HK-2 (cell line): ENCODE data around the gene TSC2.

ENCODE experiments used
- DNase-seq: peaks from one replicate; pipeline ENCODE4 v3.0.0-alpha.2; 2018; ENCODE audit not compliant: unreplicated experiment

The TSC2 gene

GRCh38 chr16:2043667-2044451, 3.9 kb upstream of the TSC2 start:
- DNase-seq: no peak

DNA sequence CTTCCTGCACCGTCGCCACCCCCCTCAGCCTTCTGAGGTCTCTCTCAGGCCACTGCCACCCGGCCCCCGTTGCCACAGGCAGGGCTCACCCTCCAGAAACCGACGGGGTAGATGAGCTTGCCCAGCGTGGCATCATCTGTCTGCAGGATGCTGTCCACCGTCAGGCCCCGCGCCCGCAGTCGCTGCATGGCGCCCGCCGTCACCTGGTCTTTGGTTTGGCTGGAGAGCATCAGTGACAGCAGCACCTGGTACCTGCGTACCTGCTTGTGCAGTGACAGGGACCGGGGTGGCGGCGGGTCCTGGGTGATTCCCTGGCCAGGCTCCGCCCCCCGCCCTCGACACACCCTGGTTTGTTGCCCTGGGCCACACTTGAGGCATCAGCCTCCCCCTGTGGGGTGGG, 3.2 kb upstream of the TSC2 start:
- no peak for DNase-seq

GRCh38 chr16:2045965-2046892, 1.6 kb upstream of the TSC2 start:
- DNase-seq: no peak

DNA sequence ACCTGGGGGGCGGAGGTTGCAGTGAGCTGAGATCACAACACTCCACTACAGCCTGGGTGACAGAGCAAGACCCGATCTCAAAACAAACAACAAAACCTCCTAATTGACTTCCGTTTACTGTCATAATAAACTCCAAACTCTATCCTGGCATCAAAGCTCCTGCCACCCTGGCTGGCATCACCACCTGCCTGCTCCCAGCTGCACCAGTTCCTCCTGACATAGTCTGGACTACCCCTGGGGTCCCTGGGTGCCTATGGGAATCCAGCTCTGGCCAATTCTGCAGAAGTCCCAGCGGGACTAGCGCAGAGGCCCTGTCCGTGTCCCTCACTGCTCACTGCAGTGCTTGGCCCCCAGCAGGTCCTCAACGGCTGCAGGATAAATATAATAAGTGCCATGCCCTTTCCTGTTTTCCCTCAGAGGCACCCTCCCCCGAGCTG, 874 bp upstream of the TSC2 start:
- DNase-seq: no peak

DNA sequence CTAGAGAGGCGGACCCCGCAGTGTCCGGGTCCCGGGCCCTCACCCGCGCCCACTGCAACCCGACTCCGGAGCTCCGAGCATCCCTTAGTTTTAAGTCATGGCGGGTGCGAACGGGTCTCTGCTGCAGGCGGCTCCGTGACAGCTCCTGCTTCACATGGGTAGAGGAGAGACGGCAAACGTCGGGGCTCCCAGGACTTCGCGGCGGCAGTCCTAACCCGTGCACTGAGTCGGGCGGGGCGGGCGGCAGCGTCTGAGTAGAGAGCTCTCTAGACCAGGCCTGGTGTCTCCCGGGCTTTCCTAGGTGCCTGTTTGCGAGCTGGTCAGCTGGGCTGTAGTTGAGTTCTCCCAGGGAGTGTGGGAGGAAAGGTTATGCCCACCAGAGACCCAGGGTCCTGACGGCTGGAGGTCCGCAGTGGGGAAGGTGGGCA, 345 bp downstream of the TSC2 start:
- no peak for DNase-seq

- DNase-seq: no peak
Measured at GRCh38 chr16:2053211-2053610, 5.4 kb downstream of the TSC2 start.

- no peak for DNase-seq
Measured at GRCh38 chr16:2053897-2054296, 6.1 kb downstream of the TSC2 start.

GRCh38 chr16:2054543-2055245, 6.9 kb downstream of the TSC2 start:
- DNase-seq: no peak

DNA sequence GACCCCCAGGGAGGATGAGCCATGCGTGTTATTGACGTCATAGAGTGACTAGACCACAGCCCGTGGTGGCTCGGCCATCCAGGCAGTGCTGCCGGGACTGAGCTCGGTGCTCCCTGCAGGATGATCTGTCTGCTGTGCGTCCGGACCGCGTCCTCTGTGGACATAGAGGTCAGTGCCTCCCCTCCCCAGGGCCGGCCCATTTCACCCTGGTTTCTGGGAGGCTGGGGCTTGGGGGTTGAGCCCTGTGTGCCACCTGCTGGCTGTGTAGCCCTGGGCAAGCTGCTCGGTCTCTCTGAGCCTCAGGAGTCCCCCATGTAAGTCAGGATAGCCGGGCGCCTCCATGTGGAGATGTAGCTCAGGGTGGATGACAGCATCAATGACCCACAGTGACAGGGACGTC, 8.3 kb downstream of the TSC2 start:
- DNase-seq: no peak

DNA sequence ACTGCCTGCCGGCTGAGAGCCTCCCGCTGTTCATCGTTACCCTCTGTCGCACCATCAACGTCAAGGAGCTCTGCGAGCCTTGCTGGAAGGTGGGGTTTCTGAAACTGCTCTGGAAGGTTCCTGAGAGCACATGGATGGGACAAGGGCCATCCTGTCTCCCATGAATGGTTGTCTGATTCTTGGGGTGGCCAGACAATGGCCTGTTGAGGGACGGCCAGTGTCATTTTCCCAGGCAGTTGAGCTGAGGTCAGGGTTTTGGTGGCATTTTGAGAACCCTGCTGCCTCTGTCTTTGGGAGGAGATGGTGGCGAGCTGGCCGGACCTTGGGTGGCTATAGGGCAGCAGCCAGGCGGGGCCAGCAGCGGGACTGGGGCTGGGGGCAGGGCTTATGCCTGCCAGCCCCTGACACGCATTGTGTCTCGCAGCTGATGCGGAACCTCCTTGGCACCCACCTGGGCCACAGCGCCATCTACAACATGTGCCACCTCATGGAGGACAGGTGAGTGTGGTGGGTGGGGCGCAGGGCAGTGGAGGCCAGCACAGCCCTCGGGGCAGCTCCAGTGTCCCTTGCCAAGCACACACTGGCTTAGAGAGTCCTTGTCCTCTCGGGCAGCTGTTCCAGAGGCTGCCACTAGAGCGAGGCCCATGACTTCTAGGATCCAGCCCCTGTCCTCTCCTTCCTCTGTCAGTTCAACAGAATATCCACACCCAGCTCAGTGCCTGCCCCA, 9.1 kb downstream of the TSC2 start:
- no peak for DNase-seq

DNA sequence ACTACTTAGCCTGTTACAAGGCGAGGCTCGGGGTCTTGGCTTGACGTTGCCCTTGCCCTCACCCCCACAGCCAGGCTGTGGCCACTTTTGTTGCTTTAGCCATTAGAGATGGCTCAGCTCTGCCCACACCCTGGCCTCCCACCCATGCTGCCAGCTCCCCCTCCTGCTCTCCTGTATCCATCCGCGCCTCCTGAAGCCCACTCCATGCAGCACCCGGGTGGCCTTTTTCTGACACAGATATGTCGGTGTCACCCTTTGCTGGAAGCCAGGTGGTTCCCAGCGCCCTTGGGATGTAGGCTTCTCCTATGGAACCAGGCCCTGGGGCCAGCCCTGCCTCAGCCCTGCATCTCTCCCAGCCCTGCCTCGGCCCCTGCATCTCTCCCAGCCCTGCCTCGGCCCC, 9.7 kb downstream of the TSC2 start:
- no peak for DNase-seq

DNA sequence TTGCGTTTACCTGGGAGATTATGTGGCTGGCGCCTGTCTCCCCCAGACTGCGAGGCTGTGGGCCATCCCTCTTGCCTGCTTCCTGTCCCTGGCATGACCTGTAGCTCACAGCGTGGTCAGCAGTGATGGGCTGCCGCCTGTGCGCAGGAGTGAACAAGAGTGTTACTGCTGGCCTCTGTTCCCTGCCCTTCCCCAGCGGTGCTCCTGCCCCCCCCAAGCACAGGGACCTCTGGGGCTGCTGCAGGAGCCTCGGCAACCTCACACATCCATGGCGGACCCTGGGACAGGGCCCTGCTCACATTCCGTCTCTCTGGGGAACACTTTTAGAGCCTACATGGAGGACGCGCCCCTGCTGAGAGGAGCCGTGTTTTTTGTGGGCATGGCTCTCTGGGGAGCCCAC, 10.6 kb downstream of the TSC2 start:
- DNase-seq: no peak

DNA sequence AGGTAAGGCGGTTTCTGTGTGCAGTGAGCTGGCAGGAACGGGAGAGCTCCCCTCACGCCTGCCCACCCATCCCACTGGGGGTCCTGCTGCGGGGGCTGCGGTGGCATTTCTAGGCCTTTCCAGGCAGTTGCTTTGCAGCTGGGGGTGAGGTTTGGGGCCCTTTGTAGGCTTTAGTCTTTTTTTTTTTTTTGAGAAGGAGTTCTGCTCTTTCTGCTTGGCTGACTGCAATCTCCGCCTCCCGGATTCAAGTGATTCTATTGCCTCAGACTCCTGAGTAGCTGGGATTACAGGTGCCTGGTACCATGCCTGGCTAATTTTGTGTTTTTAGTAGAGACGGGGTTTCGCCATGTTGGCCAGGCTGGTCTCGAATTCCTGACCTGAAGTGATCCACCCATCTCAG, 11.1 kb downstream of the TSC2 start:
- DNase-seq: no peak

GRCh38 chr16:2060346-2060745, 12.6 kb downstream of the TSC2 start:
- no peak for DNase-seq

DNA sequence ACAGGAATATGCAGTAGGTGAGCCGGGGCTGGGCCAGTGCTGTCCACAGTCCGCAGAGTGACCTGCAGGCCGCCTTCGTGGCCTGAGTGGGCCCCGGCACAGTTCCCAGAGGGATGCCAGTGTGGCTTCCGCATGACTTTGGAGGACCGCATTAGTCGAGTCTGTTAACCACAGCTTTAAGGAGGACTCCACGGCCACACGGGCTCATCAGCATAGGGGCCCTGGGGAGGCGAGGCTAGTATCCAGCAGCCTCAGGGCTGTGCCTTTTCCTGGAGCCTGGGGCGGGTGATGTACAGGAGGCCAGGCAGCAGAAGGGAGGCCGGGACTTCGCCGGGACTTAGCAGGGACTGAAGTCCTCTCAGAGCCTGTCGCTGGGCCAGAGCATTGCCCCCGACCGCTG, 13.2 kb downstream of the TSC2 start:
- DNase-seq: no peak

DNA sequence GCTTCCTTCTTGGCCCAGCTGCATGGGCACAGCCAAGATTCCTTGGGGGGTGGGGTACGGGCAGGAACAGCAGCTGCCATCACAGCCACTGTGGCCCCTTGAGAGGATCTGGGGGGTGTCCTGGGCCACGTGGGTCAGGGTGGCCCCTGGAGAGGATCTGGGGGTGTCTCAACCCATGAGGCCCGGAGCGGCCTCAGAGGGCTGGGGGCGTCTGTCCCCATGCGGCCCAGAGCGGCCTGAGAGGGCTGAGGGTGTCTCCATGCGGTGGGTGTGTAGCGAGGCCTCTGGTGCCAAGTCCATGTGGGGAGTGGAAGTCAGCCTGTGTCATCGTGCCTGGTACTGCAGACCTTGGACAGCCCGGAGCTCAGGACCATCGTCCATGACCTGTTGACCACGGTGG, 13.7 kb downstream of the TSC2 start:
- no peak for DNase-seq

DNA sequence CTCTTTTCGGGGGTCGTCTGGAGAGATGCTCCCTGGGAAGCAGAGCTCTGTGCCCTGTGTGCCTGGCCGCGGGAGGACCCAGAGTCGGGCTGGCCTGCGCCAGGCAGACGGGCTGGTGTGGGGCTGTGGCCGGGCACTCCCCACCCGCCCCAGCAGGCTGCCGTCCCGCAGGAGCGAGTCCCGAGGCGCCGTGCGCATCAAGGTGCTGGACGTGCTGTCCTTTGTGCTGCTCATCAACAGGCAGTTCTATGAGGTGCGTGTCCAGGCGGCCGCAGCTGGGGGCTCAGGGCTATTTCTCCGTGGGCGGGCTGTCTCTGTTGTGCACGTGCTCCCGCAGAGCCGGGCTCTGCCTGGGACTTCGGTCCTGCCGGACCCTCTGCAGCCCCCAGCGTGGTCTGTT, 15.0 kb downstream of the TSC2 start:
- no peak for DNase-seq

DNA sequence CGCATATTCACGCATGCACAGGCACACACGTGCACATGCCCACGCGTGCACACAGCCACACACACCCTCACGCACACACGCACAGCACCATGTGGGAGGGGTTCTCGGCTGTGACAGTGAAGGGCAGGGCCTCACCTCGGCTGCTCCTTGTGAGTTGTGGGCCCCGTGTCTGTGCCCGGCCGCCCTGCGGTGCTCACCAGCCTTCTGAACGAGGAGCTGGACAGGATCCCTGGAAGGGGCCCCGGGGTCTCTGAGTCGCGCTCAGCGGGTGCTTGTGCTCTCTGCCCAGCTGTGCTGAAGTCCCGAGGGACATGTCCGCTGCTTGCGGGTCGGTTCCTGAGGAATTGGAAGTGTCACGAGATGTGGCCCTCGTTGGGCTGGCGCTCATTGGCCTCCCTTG, 16.1 kb downstream of the TSC2 start:
- no peak for DNase-seq

DNA sequence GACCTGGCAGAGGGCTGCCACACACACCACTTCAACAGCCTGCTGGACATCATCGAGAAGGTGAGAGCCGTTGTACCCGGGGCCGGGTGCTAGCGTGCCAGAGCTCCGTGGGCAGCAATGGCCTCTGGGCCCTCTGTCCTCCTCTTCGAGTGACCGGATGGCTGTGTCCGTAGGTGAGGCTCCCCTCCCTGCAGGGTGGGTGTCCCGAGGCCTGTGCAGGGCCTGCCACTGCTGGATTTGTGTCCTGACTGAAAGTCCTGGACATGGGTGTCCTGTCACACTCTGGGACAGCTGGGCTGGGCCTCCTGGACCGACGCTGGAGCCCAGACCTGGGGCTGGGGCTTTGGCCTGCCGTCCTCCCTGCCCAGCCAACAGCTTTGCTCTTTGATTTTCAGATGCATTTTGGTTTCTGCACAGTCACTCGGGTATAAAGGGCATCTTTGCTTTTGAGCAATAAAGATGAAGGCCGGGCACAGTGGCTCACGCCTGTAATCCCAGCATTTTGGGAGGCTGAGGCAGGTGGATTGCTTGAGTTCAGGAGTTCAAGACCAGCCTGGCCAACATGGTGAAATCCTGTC, 16.7 kb downstream of the TSC2 start:
- DNase-seq: no peak

DNA sequence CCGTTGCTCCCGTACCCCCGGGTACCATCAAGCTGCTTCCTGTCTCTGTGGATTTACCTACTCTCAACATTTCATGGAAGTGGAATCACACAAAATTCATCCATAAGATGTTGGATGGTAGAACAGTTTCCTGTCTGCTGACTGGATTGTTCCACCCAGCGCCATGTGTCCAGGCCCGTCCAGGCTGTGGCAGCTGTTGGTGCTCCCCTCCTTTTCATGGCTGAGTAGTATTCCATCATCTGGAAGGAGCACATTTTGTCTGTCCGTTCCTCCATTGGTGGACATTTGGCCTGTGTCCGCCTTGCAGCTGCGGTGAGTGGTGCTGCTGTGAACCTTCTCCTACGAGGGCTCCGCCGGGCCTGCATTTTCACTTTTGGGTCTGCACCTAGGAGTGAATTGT, 18.4 kb downstream of the TSC2 start:
- no peak for DNase-seq
